Fibroblast of the conjunctiva (primary cell): ENCODE data around the gene RRP9.
"Not testable (repeated sequence)": the region's sequence is repeated elsewhere in the genome, so short reads cannot be mapped to it uniquely, and the experiment has no call there.

Source experiments
- DNase-seq: peaks from one replicate; pipeline ENCODE4 v3.0.0-alpha.2; 2010; ENCODE audit warnings: low read depth

RRP9 gene

GRCh38 chr3:51938780-51939425 lies 2.8 kb downstream of the RRP9 start:
- no peak for DNase-seq

- no peak for DNase-seq
Observed at GRCh38 chr3:51937611-51938450, 3.9 kb downstream of the RRP9 start.

- no peak for DNase-seq
Observed at GRCh38 chr3:51937014-51937413, 4.7 kb downstream of the RRP9 start.

GRCh38 chr3:51935886-51936755 lies 5.6 kb downstream of the RRP9 start:
- DNase-seq = no peak

GRCh38 chr3:51934991-51935885 lies 6.5 kb downstream of the RRP9 start:
- no peak for DNase-seq

GRCh38 chr3:51934139-51934850 lies 7.4 kb downstream of the RRP9 start:
- no peak for DNase-seq

GRCh38 chr3:51933471-51934138 lies 8.1 kb downstream of the RRP9 start:
- DNase-seq = no peak

- no peak for DNase-seq
Observed at GRCh38 chr3:51932471-51933370, 9.0 kb downstream of the RRP9 start.

- DNase-seq = no peak
Observed at GRCh38 chr3:51931756-51932155, 9.9 kb downstream of the RRP9 start.

GRCh38 chr3:51930439-51930838 lies 11.3 kb downstream of the RRP9 start:
- DNase-seq = no peak

- DNase-seq = no peak
Observed at GRCh38 chr3:51929420-51930003, 12.2 kb downstream of the RRP9 start.

GRCh38 chr3:51928981-51929380 lies 12.7 kb downstream of the RRP9 start:
- not testable (repeated sequence) for DNase-seq

GRCh38 chr3:51928438-51928837 lies 13.3 kb downstream of the RRP9 start:
- DNase-seq = no peak

GRCh38 chr3:51927061-51927977 lies 14.4 kb downstream of the RRP9 start:
- no peak for DNase-seq

- DNase-seq = no peak
Observed at GRCh38 chr3:51921081-51921578, 20.6 kb downstream of the RRP9 start.

- no peak for DNase-seq
Observed at GRCh38 chr3:51916418-51916817, 25.3 kb downstream of the RRP9 start.

GRCh38 chr3:51908026-51908425 lies 33.7 kb downstream of the RRP9 start:
- DNase-seq = no peak
